Suprapubic skin (tissue), 4 donors: ENCODE results near the gene WFDC1.

Source experiments
- CTCF ChIP-seq, 2 donors: fragments of 200-600 bp in 1 of 2; fragments of 450-650 bp in 1 of 2; sonication (generic) in 1 of 2; IDR thresholded peaks; one replicate each; pipeline ENCODE4 v1.5.1; 2016 to 2019; ENCODE audit warnings: antibody characterized with exemption in 2 of 2, mild to moderate bottlenecking in 1 of 2, moderate library complexity in 1 of 2
- POLR2A ChIP-seq, 2 donors: fragments of 450-650 bp; IDR thresholded peaks; one replicate each; pipeline ENCODE4 v1.6.1; 2017; ENCODE audit warnings: antibody characterized with exemption in 2 of 2, mild to moderate bottlenecking in 2 of 2, moderate library complexity in 2 of 2
- POLR2AphosphoS5 ChIP-seq, 3 donors: sonication (generic); formaldehyde crosslinking; IDR thresholded peaks; one replicate each; pipeline ENCODE4 v1.6.1; 2017; ENCODE audit warnings: antibody characterized with exemption in 3 of 3

GRCh38 chr16:84324434-84325262 is 30.0 kb downstream of the WFDC1 start:
- TF ChIP-seq POLR2A (IDR thresholded peaks at IDR 0.05) (no peak), CTCF (IDR thresholded peaks at IDR 0.05) (no peak), POLR2AphosphoS5 (IDR thresholded peaks at IDR 0.05) (no peak)
